Gastroesophageal sphincter (tissue), 4 donors: ENCODE data around the gene GLT1D1. TPM values are rescaled to one million over a fixed set of nuclear protein-coding genes. Genes with fewer than 3 reads are reported as not detected.

ENCODE experiments used
- ATAC-seq: fragments of 150-250 bp; one replicate; pipeline ENCODE4 v1.9.1; 2016; ENCODE audit warnings: mild to moderate bottlenecking, moderate library complexity
- H3K27ac ChIP-seq, 4 donors: fragments of 200-600 bp; sonication (generic) in 3 of 4; 1 replicate in 3 of 4; 2 replicates in 1 of 4; pipeline ENCODE4 v1.5.1; 2016 to 2019
- H3K27me3 ChIP-seq: fragments of 200-600 bp; sonication (generic); one replicate; pipeline ENCODE4 v1.5.1; 2019
- H3K36me3 ChIP-seq, 2 donors: fragments of 200-600 bp; sonication (generic); one replicate each; pipeline ENCODE4 v1.5.1; 2019; ENCODE audit warnings: control low read depth in 1 of 2
- H3K4me1 ChIP-seq, 3 donors: fragments of 200-600 bp; sonication (generic); 1 replicate in 2 of 3; 2 replicates in 1 of 3; pipeline ENCODE4 v1.5.1; 2016 to 2019; ENCODE audit warnings: control low read depth in 2 of 3
- H3K4me3 ChIP-seq, 2 donors: fragments of 200-600 bp; sonication (generic); one replicate each; pipeline ENCODE4 v1.5.1; 2019; ENCODE audit warnings: mild to moderate bottlenecking in 1 of 2, moderate library complexity in 1 of 2
- H3K9me3 ChIP-seq, 3 donors: fragments of 200-600 bp; sonication (generic); one replicate each; pipeline ENCODE4 v1.5.1; 2017 to 2019; ENCODE audit warnings: control low read depth in 2 of 3
- EP300 ChIP-seq: sonication (generic); formaldehyde crosslinking; IDR thresholded peaks from one replicate; pipeline ENCODE4 v1.6.1; 2017; ENCODE audit warnings: antibody characterized with exemption, mild to moderate bottlenecking
- POLR2A ChIP-seq, 2 donors: fragments of 450-650 bp; IDR thresholded peaks; one replicate each; pipeline ENCODE4 v1.6.1; 2017; ENCODE audit warnings: antibody characterized with exemption in 2 of 2, mild to moderate bottlenecking in 2 of 2, moderate library complexity in 1 of 2
- POLR2AphosphoS5 ChIP-seq: sonication (generic); formaldehyde crosslinking; IDR thresholded peaks from one replicate; pipeline ENCODE4 v1.6.1; 2017; ENCODE audit warnings: antibody characterized with exemption
- WGBS, 2 donors: methylation state at CpG; one replicate each; pipeline ENCODE4 v1.1.5; 2018; ENCODE audit warnings: low coverage in 1 of 2; 5-methylcytosine and 5-hydroxymethylcytosine counted together
- total RNA-seq, 4 donors: library from RNA; depleted of rRNA; stranded (reverse); fragments of >200 nt; gene quantifications; one replicate each; pipeline ENCODE4 v1.1.0, GENCODE V29; 2016
- TF ChIP-seq, protein P1 (sequence below), 4 experiments: fragments of 200-600 bp in 2 of 4; fragments of 450-650 bp in 2 of 4; sonication (generic) in 1 of 4; IDR thresholded peaks; one replicate each; pipeline ENCODE4 v1.5.1; 2017 to 2019; ENCODE audit warnings: antibody characterized with exemption in 4 of 4, mild to moderate bottlenecking in 2 of 4, moderate library complexity in 2 of 4

Gene GLT1D1
- total RNA-seq, 4 donors from 2014 or later: 0.27 to 1.8 (median 0.47) TPM; not detected in 1

DNA sequence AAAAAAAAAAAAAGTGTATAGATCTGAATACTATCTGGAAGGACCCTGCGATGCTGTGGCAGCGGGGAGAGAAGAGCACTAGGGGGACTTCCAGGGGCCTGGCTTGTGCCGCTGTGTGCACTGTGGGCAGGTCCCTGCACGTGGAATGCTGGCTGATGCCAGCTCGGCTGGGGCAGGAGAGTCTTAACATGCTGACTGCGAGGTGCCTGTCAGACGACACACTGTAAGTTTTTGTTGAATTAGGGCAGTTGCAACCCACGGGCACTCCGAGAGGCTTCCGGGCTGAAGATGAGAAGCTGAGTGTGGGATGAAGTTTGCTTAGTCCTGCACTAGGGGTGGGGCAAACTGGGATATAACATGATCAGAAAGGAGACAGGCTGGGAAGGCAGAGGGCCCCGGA, 10.7 kb downstream of the GLT1D1 start:
- H3K4me3 ChIP-seq: no peak overlapping the region

DNA sequence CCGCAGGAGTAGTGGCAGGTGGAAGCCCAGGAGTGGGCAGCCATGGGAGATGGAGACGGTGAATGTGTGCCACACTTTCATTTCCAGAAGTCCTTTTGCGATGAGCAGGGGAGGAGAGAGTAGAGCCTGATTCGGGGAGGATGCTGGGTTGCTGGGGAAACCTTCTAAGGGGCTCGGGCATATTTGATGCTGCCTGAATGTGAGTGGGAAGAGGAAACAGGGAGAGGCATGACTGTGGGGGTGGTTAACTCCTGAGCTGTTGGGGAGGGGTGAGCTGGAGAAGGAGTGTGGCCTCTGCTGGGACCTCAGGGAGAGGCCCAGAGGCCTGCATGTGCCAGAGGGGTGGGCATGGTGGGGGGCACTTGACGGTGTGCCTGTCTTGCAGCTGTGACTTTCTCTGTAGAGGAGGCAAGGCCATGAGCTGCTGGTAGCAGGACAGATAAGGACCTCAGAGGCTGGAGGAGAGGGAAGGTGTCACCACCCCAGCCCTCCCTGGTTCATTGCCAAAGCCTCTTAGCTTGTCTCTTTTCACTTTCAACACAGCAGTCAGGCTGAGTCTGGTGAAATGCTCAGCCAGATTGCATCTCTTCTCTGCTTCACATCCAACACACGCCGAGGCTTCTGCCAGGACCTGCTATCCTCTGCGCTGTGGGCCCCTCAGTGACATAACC, 11.4 kb downstream of the GLT1D1 start:
- Histone ChIP-seq H3K4me3 (no peak overlapping the region), H3K27ac (no peak overlapping the region), H3K4me1 (no peaks in the 10 kb centered on the region), H3K27me3 (peaks cover 3% of the 10 kb centered on the region), H3K9me3 (no peaks in the 10 kb centered on the region), H3K36me3 (no peaks in the 10 kb centered on the region)
- 73 to 89% methylated on average over 3 to 9 of the region's 9 CpGs for WGBS, 2 donors
- TF ChIP-seq EP300 (no peak), POLR2AphosphoS5 (no peak), POLR2A (IDR thresholded peaks at IDR 0.05) (no peak)
- TF ChIP-seq, protein P1, sequence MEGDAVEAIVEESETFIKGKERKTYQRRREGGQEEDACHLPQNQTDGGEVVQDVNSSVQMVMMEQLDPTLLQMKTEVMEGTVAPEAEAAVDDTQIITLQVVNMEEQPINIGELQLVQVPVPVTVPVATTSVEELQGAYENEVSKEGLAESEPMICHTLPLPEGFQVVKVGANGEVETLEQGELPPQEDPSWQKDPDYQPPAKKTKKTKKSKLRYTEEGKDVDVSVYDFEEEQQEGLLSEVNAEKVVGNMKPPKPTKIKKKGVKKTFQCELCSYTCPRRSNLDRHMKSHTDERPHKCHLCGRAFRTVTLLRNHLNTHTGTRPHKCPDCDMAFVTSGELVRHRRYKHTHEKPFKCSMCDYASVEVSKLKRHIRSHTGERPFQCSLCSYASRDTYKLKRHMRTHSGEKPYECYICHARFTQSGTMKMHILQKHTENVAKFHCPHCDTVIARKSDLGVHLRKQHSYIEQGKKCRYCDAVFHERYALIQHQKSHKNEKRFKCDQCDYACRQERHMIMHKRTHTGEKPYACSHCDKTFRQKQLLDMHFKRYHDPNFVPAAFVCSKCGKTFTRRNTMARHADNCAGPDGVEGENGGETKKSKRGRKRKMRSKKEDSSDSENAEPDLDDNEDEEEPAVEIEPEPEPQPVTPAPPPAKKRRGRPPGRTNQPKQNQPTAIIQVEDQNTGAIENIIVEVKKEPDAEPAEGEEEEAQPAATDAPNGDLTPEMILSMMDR (IDR thresholded peaks at IDR 0.05): no peak
- ATAC-seq: no peak

More for the DNA sequence above, 10.7 kb downstream of the GLT1D1 start:
- ATAC-seq: no peak
- no peak overlapping the region for H3K27ac ChIP-seq
- H3K27me3 ChIP-seq: peaks cover 6% of the 10 kb centered on the region
- WGBS, 2 donors: 42 to 70% methylated on average over 3 of the region's 11 CpGs
- TF ChIP-seq POLR2A (IDR thresholded peaks at IDR 0.05) (no peak), POLR2AphosphoS5 (no peak), EP300 (no peak)
- TF ChIP-seq, protein P1 (IDR thresholded peaks at IDR 0.05): no peak
- no peaks in the 10 kb centered on the region for H3K36me3 ChIP-seq
- H3K9me3 ChIP-seq: no peaks in the 10 kb centered on the region
- no peaks in the 10 kb centered on the region for H3K4me1 ChIP-seq

- WGBS, 2 donors: 80 to 83% methylated on average over 5 to 7 of the region's 13 CpGs
- TF ChIP-seq EP300 (no peak), POLR2AphosphoS5 (no peak), POLR2A (IDR thresholded peaks at IDR 0.05) (no peak)
- TF ChIP-seq, protein P1 (IDR thresholded peaks at IDR 0.05): no peak
- no peaks in the 10 kb centered on the region for H3K4me1 ChIP-seq
- H3K27me3 ChIP-seq: no peaks in the 10 kb centered on the region
- no peaks in the 10 kb centered on the region for H3K9me3 ChIP-seq
- no peak for ATAC-seq
- no peaks in the 10 kb centered on the region for H3K36me3 ChIP-seq
- H3K4me3 ChIP-seq: no peak overlapping the region
- H3K27ac ChIP-seq: no peak overlapping the region
Observed at GRCh38 chr12:128867466-128867865, 14.2 kb downstream of the GLT1D1 start.

DNA sequence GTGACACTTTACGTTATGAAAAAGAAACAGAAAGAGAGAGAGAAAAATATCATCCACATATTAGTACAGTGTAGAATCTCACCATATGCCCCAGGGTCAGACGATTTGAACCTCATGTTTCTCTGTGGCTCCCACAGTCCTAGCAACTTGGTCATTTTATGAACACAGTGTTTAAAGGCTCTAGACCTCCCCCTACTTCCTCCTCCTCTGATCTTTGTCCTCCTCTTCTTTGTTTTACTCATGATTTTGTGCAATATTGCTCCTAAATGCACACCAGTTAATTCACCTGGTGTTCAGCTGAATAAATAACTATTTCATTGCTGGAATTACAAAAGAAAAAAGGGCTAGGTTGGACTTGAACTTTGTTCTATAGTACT, 18.2 kb downstream of the GLT1D1 start:
- no peak for ATAC-seq
- Histone ChIP-seq H3K4me1 (no peaks in the 10 kb centered on the region), H3K27ac (no peak overlapping the region), H3K4me3 (no peak overlapping the region), H3K9me3 (peaks cover 0 to 15% (median 0%) of the 10 kb centered on the region in 3 donors), H3K36me3 (no peaks in the 10 kb centered on the region), H3K27me3 (no peaks in the 10 kb centered on the region)
- 36 to 74% methylated on average over 2 of the region's 2 CpGs for WGBS, 2 donors
- no peak for TF ChIP-seq EP300
- TF ChIP-seq POLR2A (IDR thresholded peaks at IDR 0.05): no peak
- TF ChIP-seq, protein P1 (IDR thresholded peaks at IDR 0.05): no peak
- TF ChIP-seq POLR2AphosphoS5: no peak

- H3K9me3 ChIP-seq: peaks cover 0 to 23% (median 0%) of the 10 kb centered on the region in 3 donors
- 61 to 88% methylated on average over 4 to 5 of the region's 5 CpGs for WGBS, 2 donors
- no peak overlapping the region for H3K4me3 ChIP-seq
- TF ChIP-seq EP300: no peak
- no peak for TF ChIP-seq POLR2AphosphoS5
- no peak for TF ChIP-seq POLR2A (IDR thresholded peaks at IDR 0.05)
- TF ChIP-seq, protein P1 (IDR thresholded peaks at IDR 0.05): no peak
- H3K4me1 ChIP-seq: no peaks in the 10 kb centered on the region
- H3K27me3 ChIP-seq: no peaks in the 10 kb centered on the region
- no peak for ATAC-seq
- no peak overlapping the region for H3K27ac ChIP-seq
- H3K36me3 ChIP-seq: no peaks in the 10 kb centered on the region
Observed at GRCh38 chr12:128872303-128872702, 19.0 kb downstream of the GLT1D1 start.
